HG02571 (cell line): ENCODE results near the gene ALAS1.
A peak's percentile ranks its signal among the peaks of the same experiment; 100 is the strongest.
"Not testable (repeated sequence)": the region's sequence is repeated elsewhere in the genome, so short reads cannot be mapped to it uniquely, and the experiment has no call there.

Experiments used
- ATAC-seq: cut with Tn5 transposase; IDR thresholded peaks from one replicate; pipeline ENCODE4 v1.9.1; 2021; ENCODE audit warnings: mild to moderate bottlenecking, moderate library complexity; ENCODE audit not compliant: unreplicated experiment

Gene ALAS1

GRCh38 chr3:52197842-52198625 lies at the start of gene ALAS1:
ALAS1 (plus strand) TSS chr3:52198160; CDS start chr3:52199242, 1,082 bp downstream.
- peak; percentile 68 for ATAC-seq

GRCh38 chr3:52149021-52149420 lies 48.9 kb upstream of the ALAS1 start:
- no peak for ATAC-seq

- ATAC-seq: no peak
Measured at GRCh38 chr3:52149726-52150125, 48.2 kb upstream of the ALAS1 start.

GRCh38 chr3:52150357-52150756 lies 47.6 kb upstream of the ALAS1 start:
- ATAC-seq: no peak

GRCh38 chr3:52150860-52151259 lies 47.1 kb upstream of the ALAS1 start:
- ATAC-seq: no peak

GRCh38 chr3:52151991-52152390 lies 46.0 kb upstream of the ALAS1 start:
- not testable (repeated sequence) for ATAC-seq

- peak; percentile 4 for ATAC-seq
Measured at GRCh38 chr3:52153389-52154096, 44.4 kb upstream of the ALAS1 start.

- ATAC-seq: peak; percentile 72
Measured at GRCh38 chr3:52154135-52155094, 43.5 kb upstream of the ALAS1 start, which contains the start of gene POC1A. POC1A (minus strand) TSS chr3:52154423; CDS start chr3:52154372, 51 bp downstream.

GRCh38 chr3:52155912-52156311 lies 42.0 kb upstream of the ALAS1 start:
- no peak for ATAC-seq

- ATAC-seq: no peak
Measured at GRCh38 chr3:52159503-52159902, 38.5 kb upstream of the ALAS1 start.

- no peak for ATAC-seq
Measured at GRCh38 chr3:52162250-52162872, 35.6 kb upstream of the ALAS1 start.

- ATAC-seq: no peak
Measured at GRCh38 chr3:52167240-52167639, 30.7 kb upstream of the ALAS1 start.

GRCh38 chr3:52170217-52170616 lies 27.7 kb upstream of the ALAS1 start:
- not testable (repeated sequence) for ATAC-seq

GRCh38 chr3:52171514-52172261 lies 26.3 kb upstream of the ALAS1 start:
- no peak for ATAC-seq

GRCh38 chr3:52172262-52172757 lies 25.6 kb upstream of the ALAS1 start:
- no peak for ATAC-seq

- ATAC-seq: no peak
Measured at GRCh38 chr3:52173101-52173500, 24.9 kb upstream of the ALAS1 start.

- ATAC-seq: no peak
Measured at GRCh38 chr3:52174896-52175295, 23.1 kb upstream of the ALAS1 start.

GRCh38 chr3:52175416-52176179 lies 22.4 kb upstream of the ALAS1 start:
- no peak for ATAC-seq
